Tibial artery (tissue), 4 donors: ENCODE data around the gene TEDC1.

Experiments used
- DNase-seq, 2 donors: peaks; one replicate each; pipeline ENCODE4 v3.0.0-alpha.2; 2019
- H3K27ac ChIP-seq, 2 donors: fragments of 200-600 bp; sonication (generic) in 1 of 2; 1 replicate in 1 of 2; 2 replicates in 1 of 2; pipeline ENCODE4 v1.5.1; 2018 to 2019; ENCODE audit warnings: mild to moderate bottlenecking in 1 of 2
- H3K27me3 ChIP-seq, 2 donors: fragments of 200-600 bp; sonication (generic) in 1 of 2; one replicate each; pipeline versions ENCODE4 v1.5.1 to v1.6.0; 2016 to 2019
- H3K36me3 ChIP-seq, 3 donors: fragments of 200-600 bp; sonication (generic) in 2 of 3; one replicate each; pipeline ENCODE4 v1.5.1; 2016 to 2019; ENCODE audit warnings: mild to moderate bottlenecking in 2 of 3
- H3K4me1 ChIP-seq, 4 donors: fragments of 200-600 bp; sonication (generic) in 2 of 4; 1 replicate in 3 of 4; 2 replicates in 1 of 4; pipeline ENCODE4 v1.5.1; 2016 to 2019
- H3K4me3 ChIP-seq, 2 donors: fragments of 200-600 bp; sonication (generic) in 1 of 2; 1 replicate in 1 of 2; 2 replicates in 1 of 2; pipeline ENCODE4 v1.5.1; 2018 to 2019; ENCODE audit warnings: mild to moderate bottlenecking in 2 of 2
- H3K9me3 ChIP-seq, 3 donors: fragments of 200-600 bp; sonication (generic) in 1 of 3; one replicate each; pipeline ENCODE4 v1.5.1; 2016 to 2019
- intact Hi-C: fragments of 100-400 bp; cut with DNase I; formaldehyde crosslinking; loops from one replicate; pipeline ENCODE4 v1.15.0; 2023; ENCODE audit warnings: low total_unique reads
- TF ChIP-seq, protein P1 (sequence below), 2 experiments: fragments of 200-600 bp in 1 of 2; fragments of 450-650 bp in 1 of 2; IDR thresholded peaks; one replicate each; pipeline ENCODE4 v1.5.1; 2017 to 2019; ENCODE audit warnings: antibody characterized with exemption in 2 of 2, mild to moderate bottlenecking in 1 of 2, moderate library complexity in 1 of 2

TEDC1 gene

DNA sequence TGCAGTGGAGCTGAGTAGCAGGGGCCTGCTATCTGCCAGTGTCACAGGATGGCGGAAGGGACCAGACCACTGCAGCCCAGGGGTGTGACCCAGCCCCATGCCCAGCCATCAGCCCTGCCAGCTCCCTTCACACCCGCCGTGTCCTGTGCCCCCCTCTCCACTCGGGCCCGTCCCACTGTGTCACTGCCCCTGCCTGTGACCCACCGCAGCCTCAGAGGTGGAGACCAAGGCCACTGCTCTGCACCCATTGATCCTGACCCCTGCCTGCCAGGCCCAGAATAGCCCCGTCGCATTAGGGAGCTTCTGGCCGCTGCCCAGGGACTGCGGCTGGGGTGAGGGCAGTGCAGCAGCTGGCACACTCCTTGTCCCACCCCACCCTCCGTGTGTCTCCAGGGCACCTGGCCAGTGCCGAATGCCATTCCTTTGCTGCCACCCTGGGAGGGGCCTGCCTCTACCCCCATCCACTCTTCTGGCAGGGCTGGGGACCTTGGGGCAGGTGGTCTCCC lies 18.5 kb upstream of the TEDC1 start:
- Histone ChIP-seq H3K27ac (peak overlapping the region; percentile 97 to 98), H3K4me1 (peaks cover 15 to 87% (median 72%) of the 10 kb centered on the region in 4 donors)
- intact Hi-C loops: loop anchor here (10.0 kb wide), 1 partner anchor 718 kb away; the partner anchor contains the start of gene SIVA1

DNA sequence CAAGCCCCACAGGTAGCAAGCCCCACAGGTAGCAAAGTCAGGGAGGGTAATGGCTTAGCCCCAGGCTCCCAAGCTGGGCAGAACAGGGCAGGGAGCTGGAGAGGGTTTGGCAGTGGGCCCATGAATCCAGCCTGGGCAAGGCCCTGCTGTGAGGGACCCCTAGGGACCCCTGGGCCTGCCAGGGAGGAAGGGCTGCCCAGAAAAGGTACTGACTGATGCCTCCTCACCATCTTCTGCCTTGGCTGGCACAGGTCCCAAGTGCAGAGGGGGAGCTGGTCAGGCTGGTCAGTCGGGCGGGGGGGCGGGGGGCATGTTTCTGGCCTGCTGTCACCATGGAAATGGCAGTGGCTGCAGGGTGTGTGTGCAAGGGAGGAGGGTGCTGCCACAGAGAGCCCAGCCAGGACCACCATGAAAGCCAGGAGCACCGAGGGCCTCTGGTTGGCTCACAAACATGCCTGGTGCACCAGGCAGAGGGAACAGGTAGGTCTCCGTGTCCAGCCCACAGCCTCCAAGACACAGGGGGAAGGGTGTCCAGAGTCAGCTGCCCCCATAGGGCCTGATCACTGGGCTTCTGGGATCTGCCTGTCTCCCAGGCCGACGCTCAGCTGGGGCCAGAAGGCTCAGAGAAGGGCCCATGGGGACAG lies 17.9 kb upstream of the TEDC1 start:
- H3K36me3 ChIP-seq: peaks cover 0 to 14% (median 8%) of the 10 kb centered on the region in 3 donors
- peak; percentile 69 to 93 for DNase-seq
- intact Hi-C loops: loop anchor here (10.0 kb wide), 1 partner anchor 718 kb away; the partner anchor contains the start of gene SIVA1

More for the DNA sequence above, 18.5 kb upstream of the TEDC1 start:
- no peaks in the 10 kb centered on the region for H3K9me3 ChIP-seq
- DNase-seq: peak; percentile 42 to 94
- H3K36me3 ChIP-seq: peaks cover 0 to 11% (median 7%) of the 10 kb centered on the region in 3 donors
- H3K27me3 ChIP-seq: no peaks in the 10 kb centered on the region
- TF ChIP-seq, protein P1, sequence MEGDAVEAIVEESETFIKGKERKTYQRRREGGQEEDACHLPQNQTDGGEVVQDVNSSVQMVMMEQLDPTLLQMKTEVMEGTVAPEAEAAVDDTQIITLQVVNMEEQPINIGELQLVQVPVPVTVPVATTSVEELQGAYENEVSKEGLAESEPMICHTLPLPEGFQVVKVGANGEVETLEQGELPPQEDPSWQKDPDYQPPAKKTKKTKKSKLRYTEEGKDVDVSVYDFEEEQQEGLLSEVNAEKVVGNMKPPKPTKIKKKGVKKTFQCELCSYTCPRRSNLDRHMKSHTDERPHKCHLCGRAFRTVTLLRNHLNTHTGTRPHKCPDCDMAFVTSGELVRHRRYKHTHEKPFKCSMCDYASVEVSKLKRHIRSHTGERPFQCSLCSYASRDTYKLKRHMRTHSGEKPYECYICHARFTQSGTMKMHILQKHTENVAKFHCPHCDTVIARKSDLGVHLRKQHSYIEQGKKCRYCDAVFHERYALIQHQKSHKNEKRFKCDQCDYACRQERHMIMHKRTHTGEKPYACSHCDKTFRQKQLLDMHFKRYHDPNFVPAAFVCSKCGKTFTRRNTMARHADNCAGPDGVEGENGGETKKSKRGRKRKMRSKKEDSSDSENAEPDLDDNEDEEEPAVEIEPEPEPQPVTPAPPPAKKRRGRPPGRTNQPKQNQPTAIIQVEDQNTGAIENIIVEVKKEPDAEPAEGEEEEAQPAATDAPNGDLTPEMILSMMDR (IDR thresholded peaks at IDR 0.05): no peak
- H3K4me3 ChIP-seq: no peak overlapping the region

DNA sequence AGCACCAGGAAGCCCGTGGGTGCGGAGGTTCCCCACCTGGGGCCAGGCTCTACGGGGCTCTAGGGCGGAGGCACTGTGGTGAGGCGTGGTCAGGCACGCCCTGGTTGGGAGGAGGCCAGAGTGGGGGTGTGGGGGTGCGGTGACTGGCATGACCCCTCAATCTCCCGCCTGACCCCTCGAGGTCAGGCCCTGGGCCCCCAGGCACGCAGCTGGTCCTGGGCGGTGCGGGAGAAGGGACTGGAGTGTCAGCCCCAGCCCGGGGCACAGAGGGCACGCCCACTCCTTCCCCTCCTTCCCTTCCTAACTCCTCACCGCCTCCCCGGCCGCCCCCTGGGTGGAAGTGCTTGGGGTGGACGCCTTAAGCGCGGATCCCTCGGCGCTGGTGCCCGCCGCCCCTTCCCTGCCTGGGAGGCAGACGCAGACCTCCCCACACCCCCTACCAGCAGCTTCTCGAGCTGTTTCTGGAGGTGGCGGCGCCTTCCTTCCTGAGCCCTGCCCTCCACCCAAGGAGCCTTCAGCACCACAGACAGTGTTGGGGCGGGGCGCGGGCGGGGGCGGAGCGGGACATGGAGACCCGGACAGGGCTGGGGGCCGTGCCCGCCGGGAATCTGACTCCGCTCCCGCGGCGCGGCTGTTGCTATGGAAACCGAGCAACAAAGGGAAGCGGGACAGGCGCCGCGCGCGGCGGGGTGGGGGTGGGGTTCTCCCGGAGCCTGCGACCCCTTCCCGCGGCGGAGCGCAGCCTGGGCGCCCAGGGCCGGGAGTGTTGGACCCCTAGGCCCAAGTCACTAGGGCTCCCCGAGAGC lies 17.2 kb upstream of the TEDC1 start:
- Histone ChIP-seq H3K4me3 (peak overlapping the region; percentile 76 to 88), H3K9me3 (no peaks in the 10 kb centered on the region), H3K27me3 (no peaks in the 10 kb centered on the region), H3K4me1 (peaks cover 15 to 84% (median 69%) of the 10 kb centered on the region in 4 donors), H3K36me3 (peaks cover 0 to 21% (median 15%) of the 10 kb centered on the region in 3 donors), H3K27ac (peak overlapping the region; percentile 97 to 98)
- TF ChIP-seq, protein P1 (IDR thresholded peaks at IDR 0.05): no peak
- intact Hi-C loops: loop anchor here (10.0 kb wide), 1 partner anchor 719 kb away; the partner anchor contains the start of gene SIVA1
- DNase-seq: peak; percentile 93 to 98

More for the DNA sequence above, 17.9 kb upstream of the TEDC1 start:
- Histone ChIP-seq H3K9me3 (no peaks in the 10 kb centered on the region), H3K27me3 (no peaks in the 10 kb centered on the region), H3K4me3 (peak overlapping the region; percentile 76 to 88), H3K27ac (peak overlapping the region; percentile 97 to 98), H3K4me1 (peaks cover 15 to 85% (median 71%) of the 10 kb centered on the region in 4 donors)
- TF ChIP-seq, protein P1 (IDR thresholded peaks at IDR 0.05): no peak

DNA sequence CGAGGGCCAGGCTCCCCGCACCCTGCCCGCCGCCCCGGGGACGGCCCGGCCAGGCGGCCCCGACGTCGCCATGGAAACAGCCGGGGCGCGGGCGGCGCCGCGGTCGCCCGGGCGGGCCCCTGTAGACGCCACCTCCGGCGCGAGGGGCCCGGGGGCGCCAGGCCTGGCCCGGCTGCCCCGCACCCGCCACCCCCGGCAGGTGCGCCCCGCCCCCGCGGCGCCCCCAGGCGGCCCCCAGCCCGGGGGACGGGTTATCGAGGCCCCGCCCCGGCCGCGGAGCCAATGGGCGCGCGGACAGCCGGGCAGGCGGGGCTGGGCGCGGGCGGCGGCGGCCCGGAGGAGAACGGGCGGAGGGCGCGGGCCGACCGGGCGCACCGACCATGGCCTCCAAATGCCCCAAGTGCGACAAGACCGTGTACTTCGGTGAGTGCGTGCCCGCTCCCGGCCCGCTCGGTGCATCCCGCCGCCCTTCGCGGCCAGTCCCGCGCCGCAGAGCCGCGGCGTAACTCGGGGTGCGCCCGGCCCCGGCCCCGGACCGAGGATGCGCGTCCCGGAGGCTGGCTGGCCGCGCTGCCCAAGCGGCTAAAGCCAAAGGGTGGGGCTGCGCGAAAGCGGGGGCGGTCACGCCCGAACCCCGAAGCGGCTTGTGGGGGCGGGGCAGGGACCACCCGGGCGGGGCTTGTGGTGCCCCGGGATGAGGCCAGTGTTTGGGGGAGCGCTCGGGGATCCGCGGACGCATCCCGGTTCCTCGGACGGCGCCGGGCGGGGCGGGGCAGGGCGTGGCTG lies 16.4 kb upstream of the TEDC1 start, which contains the start of gene CRIP2:
Gene CRIP2 (plus strand): TSS at position 339 of the 786 bp plus-strand sequence. CDS start 42 bp downstream, at position 381.
- TF ChIP-seq, protein P1 (IDR thresholded peaks at IDR 0.05): no peak
- Histone ChIP-seq H3K36me3 (peaks cover 6 to 25% (median 21%) of the 10 kb centered on the region in 3 donors), H3K9me3 (no peaks in the 10 kb centered on the region), H3K27ac (peak within 1 kb of the TSS; percentile 97 to 98), H3K4me3 (peak within 1 kb of the TSS; percentile 76 to 88), H3K4me1 (peaks cover 15 to 83% (median 67%) of the 10 kb centered on the region in 4 donors), H3K27me3 (no peaks in the 10 kb centered on the region)
- intact Hi-C loops: loop anchor here (10.0 kb wide), 1 partner anchor 720 kb away; the partner anchor contains the start of gene SIVA1
- DNase-seq: peak in 1 of 2 donors; percentile 78
